Transverse colon (tissue), 4 donors: ENCODE data around the gene RAI1. TPM values are rescaled to one million over a fixed set of nuclear protein-coding genes. Genes with fewer than 3 reads are reported as not detected.
A peak's percentile ranks its signal among the peaks of the same experiment; 100 is the strongest.

ENCODE experiments used
- DNase-seq: peaks from one replicate; pipeline ENCODE4 v3.0.0-alpha.2; 2019
- H3K27ac ChIP-seq, 4 donors: fragments of 200-600 bp; sonication (generic); 2 replicates each; pipeline ENCODE4 v1.5.1; 2016 to 2018; ENCODE audit warnings: inconsistent platforms in 4 of 4
- H3K27me3 ChIP-seq: fragments of 200-600 bp; sonication (generic); 2 replicates; pipeline ENCODE4 v1.5.1; 2017; ENCODE audit warnings: inconsistent platforms
- H3K36me3 ChIP-seq, 4 donors: fragments of 200-600 bp; sonication (generic); 2 replicates each; pipeline ENCODE4 v1.5.1; 2017 to 2019; ENCODE audit warnings: inconsistent platforms in 4 of 4
- H3K4me1 ChIP-seq, 4 donors: fragments of 200-600 bp; sonication (generic); 2 replicates each; pipeline ENCODE4 v1.5.1; 2017 to 2020; ENCODE audit warnings: inconsistent platforms in 4 of 4
- H3K4me3 ChIP-seq, 4 donors: fragments of 200-600 bp; sonication (generic); 1 replicate in 1 of 4; 2 replicates in 3 of 4; pipeline versions ENCODE4 v1.5.1 to v1.6.1; 2017 to 2019; ENCODE audit warnings: inconsistent platforms in 4 of 4
- H3K9me3 ChIP-seq, 2 donors: fragments of 200-600 bp; sonication (generic); 2 replicates each; pipeline ENCODE4 v1.5.1; 2017 to 2019; ENCODE audit warnings: inconsistent platforms in 2 of 2
- CTCF ChIP-seq, 5 experiments: fragments of 200-600 bp in 3 of 5; fragments of 450-650 bp in 2 of 5; sonication (generic) in 3 of 5; IDR thresholded peaks; 1 replicate in 2 of 5; 2 replicates in 3 of 5; pipeline ENCODE4 v1.5.1; 2016 to 2017; ENCODE audit warnings: antibody characterized with exemption in 5 of 5, inconsistent platforms in 3 of 5, mild to moderate bottlenecking in 2 of 5, moderate library complexity in 1 of 5
- EP300 ChIP-seq: sonication (generic); formaldehyde crosslinking; IDR thresholded peaks from one replicate; pipeline ENCODE4 v1.6.1; 2017; ENCODE audit warnings: antibody characterized with exemption, low read depth
- POLR2A ChIP-seq: fragments of 450-650 bp; IDR thresholded peaks from one replicate; pipeline ENCODE4 v1.6.1; 2016; ENCODE audit warnings: antibody characterized with exemption, mild to moderate bottlenecking, moderate library complexity
- POLR2AphosphoS5 ChIP-seq, 3 donors: sonication (generic); formaldehyde crosslinking; IDR thresholded peaks; one replicate each; pipeline ENCODE4 v1.6.1; 2016; ENCODE audit warnings: antibody characterized with exemption in 3 of 3
- WGBS, 2 donors: methylation state at CpG; one replicate each; pipeline ENCODE4 v1.1.5; 2018; ENCODE audit warnings: low coverage in 1 of 2; 5-methylcytosine and 5-hydroxymethylcytosine counted together
- in situ Hi-C, 4 donors: fragments of 200-750 bp; cut with MboI; loops; one replicate each; pipeline versions ENCODE4 v1.15.0 to v1.15.1; 2017; ENCODE audit warnings: low sequenced_read_pairs in 3 of 4, low pct_ligation_motif_present in 1 of 4, low pct_unique_long_range_greater_than_20kb in 1 of 4
- intact Hi-C: fragments of 100-400 bp; cut with DNase I; formaldehyde crosslinking; loops from one replicate; pipeline ENCODE4 v1.15.1; 2023; ENCODE audit warnings: low total_unique reads
- total RNA-seq, 4 donors: library from RNA; depleted of rRNA; stranded (reverse); fragments of >200 nt; gene quantifications; one replicate each; pipeline ENCODE4 v1.1.0, GENCODE V29; 2016

Gene RAI1
- total RNA-seq, 4 donors from 2014 or later, result 14.1 to 163 (median 34.6) TPM

- no peak for DNase-seq
- peak overlapping the region; percentile 98 to 100 (median 99) for H3K27ac ChIP-seq
- H3K27me3 ChIP-seq, result no peaks in the 10 kb centered on the region
- in situ Hi-C loops, result no loop called here
- H3K9me3 ChIP-seq, result no peaks in the 10 kb centered on the region
- TF ChIP-seq CTCF (IDR thresholded peaks at IDR 0.05), result no peak
- no peak for TF ChIP-seq EP300
- TF ChIP-seq POLR2AphosphoS5 (IDR thresholded peaks at IDR 0.05), result no peak
- no peak for TF ChIP-seq POLR2A
- no peaks in the 10 kb centered on the region for H3K36me3 ChIP-seq
- intact Hi-C loops, result no loop called here
- peak overlapping the region in 3 of 4 donors; percentile 73 to 98 (median 75) for H3K4me3 ChIP-seq
- WGBS, 2 donors, result 25% methylated on average over 25 of the region's 25 CpGs; no CpG with 5 or more reads in 1 of the 2 donors
- H3K4me1 ChIP-seq, result peaks cover 39 to 79% (median 72%) of the 10 kb centered on the region in 4 donors
Observed at GRCh38 chr17:17835415-17836249, 154.4 kb downstream of the RAI1 start.

GRCh38 chr17:17836250-17836817 is 155.1 kb downstream of the RAI1 start:
- Histone ChIP-seq H3K9me3 (no peaks in the 10 kb centered on the region), H3K4me3 (peak overlapping the region; percentile 65 to 98 (median 74)), H3K27ac (peak overlapping the region; percentile 98 to 100 (median 99)), H3K4me1 (peaks cover 35 to 79% (median 72%) of the 10 kb centered on the region in 4 donors), H3K27me3 (no peaks in the 10 kb centered on the region), H3K36me3 (no peaks in the 10 kb centered on the region)
- no peak for TF ChIP-seq EP300
- TF ChIP-seq CTCF (IDR thresholded peaks at IDR 0.05), result no peak
- peak; percentile 99 for TF ChIP-seq POLR2A
- peak; percentile 99 to 100 (median 100) for TF ChIP-seq POLR2AphosphoS5 (IDR thresholded peaks at IDR 0.05)
- DNase-seq, result peak; percentile 99
- WGBS, 2 donors, result 0% methylated on average over 53 of the region's 69 CpGs; no CpG with 5 or more reads in 1 of the 2 donors
- in situ Hi-C loops (no loop called here), intact Hi-C loops (no loop called here)

GRCh38 chr17:17836818-17837379 is 155.6 kb downstream of the RAI1 start, which contains the start of gene SREBF1:
Gene SREBF1 (minus strand): TSS chr17:17836986. CDS start chr17:17836817, 169 bp downstream.
- TF ChIP-seq POLR2A (no peak), CTCF (IDR thresholded peaks at IDR 0.05) (no peak), POLR2AphosphoS5 (IDR thresholded peaks at IDR 0.05) (peak in 1 of 3 donors; percentile 68), EP300 (no peak)
- Histone ChIP-seq H3K4me3 (peak within 1 kb of the TSS; percentile 65 to 98 (median 74)), H3K4me1 (peaks cover 31 to 75% (median 67%) of the 10 kb centered on the region in 4 donors), H3K36me3 (no peaks in the 10 kb centered on the region), H3K9me3 (no peaks in the 10 kb centered on the region), H3K27me3 (no peaks in the 10 kb centered on the region), H3K27ac (peak within 1 kb of the TSS; percentile 98 to 100 (median 99))
- in situ Hi-C loops (no loop called here), intact Hi-C loops (no loop called here)
- DNase-seq, result peak; percentile 73
- WGBS, 2 donors, result 2% methylated on average over 35 of the region's 52 CpGs; no CpG with 5 or more reads in 1 of the 2 donors

GRCh38 chr17:17837380-17837821 is 156.1 kb downstream of the RAI1 start:
- no peaks in the 10 kb centered on the region for H3K9me3 ChIP-seq
- H3K4me1 ChIP-seq, result peaks cover 31 to 70% (median 63%) of the 10 kb centered on the region in 4 donors
- no peaks in the 10 kb centered on the region for H3K27me3 ChIP-seq
- H3K36me3 ChIP-seq, result no peaks in the 10 kb centered on the region
- in situ Hi-C loops, result no loop called here
- WGBS, 2 donors, result 34% methylated on average over 3 of the region's 3 CpGs; no CpG with 5 or more reads in 1 of the 2 donors
- peak overlapping the region in 3 of 4 donors; percentile 73 to 98 (median 75) for H3K4me3 ChIP-seq
- H3K27ac ChIP-seq, result peak overlapping the region; percentile 98 to 100 (median 99)
- intact Hi-C loops, result no loop called here
- TF ChIP-seq CTCF (IDR thresholded peaks at IDR 0.05) (no peak), POLR2AphosphoS5 (IDR thresholded peaks at IDR 0.05) (peak; percentile 18 to 56 (median 42)), POLR2A (peak; percentile 56), EP300 (no peak)
- no peak for DNase-seq
